K562 (cell line): Measurements from ENCODE around the gene PLXNA2. TPM values are rescaled to one million over a fixed set of nuclear protein-coding genes. Genes with fewer than 3 reads are reported as not detected.

Source experiments
- ATAC-seq: fragments of 200-7000 bp; cut with Tn5 transposase; 3 replicates; pipeline ENCODE4 v1.9.1; 2020; ENCODE audit warnings: moderate library complexity
- BruUV-seq: library from RNA; stranded (reverse); fragments of 400-500 nt; replicated peaks from 2 replicates; lab custom pipeline; 2021; lab: Mats Ljungman, UMichigan
- CTCF ChIA-PET: fragments of 300-600 bp; formaldehyde crosslinking; extraction: SDS; loops from one replicate; lab custom pipeline; 2021; ENCODE audit warnings: low intra/inter-chr PET ratio; lab: Yijun Ruan, JAX
- POLR2A ChIA-PET: fragments of 300-600, 350-650 bp; sonication (Branson Sonifier 250); formaldehyde crosslinking; extraction: SDS; loops from one replicate; lab custom pipeline; 2021; ENCODE audit warnings: antibody characterized with exemption, inconsistent platforms; lab: Yijun Ruan, JAX
- DNase-seq, 4 experiments: peaks; one replicate each; pipeline versions ENCODE4 v3.0.0 to v3.0.0-alpha.2; 2011 to 2018; ENCODE audit warnings: low spot score in 3 of 4, mixed read lengths in 3 of 4; ENCODE audit errors: extremely low read depth in 1 of 4
- FAIRE-seq: peaks from 2 replicates; lab custom pipeline; 2011; peaks lifted over from hg19 to GRCh38; lab: Jason Lieb, UNC
- H2AFZ ChIP-seq: 2 replicates; pipeline ENCODE4 v1.6.0; 2011; ENCODE audit warnings: low read depth, low read length, control low read depth, inconsistent platforms
- H3K27ac ChIP-seq: fragments of 200-600 bp; 3 replicates; pipeline ENCODE4 v1.8.0; 2011; ENCODE audit warnings: low read depth, mild to moderate bottlenecking, control low read depth, inconsistent platforms, low read length, moderate library complexity, mixed read lengths; ENCODE audit errors: extremely low read depth
- H3K27me3 ChIP-seq, 2 experiments: fragments of 300-600 bp in 1 of 2; 2 replicates in 1 of 2; 3 replicates in 1 of 2; pipeline versions ENCODE4 v1.6.0 to v1.8.0; 2011; ENCODE audit warnings: inconsistent platforms in 2 of 2, low read length in 2 of 2, mild to moderate bottlenecking in 1 of 2, mixed read lengths in 1 of 2, moderate library complexity in 1 of 2; ENCODE audit not compliant: control insufficient read depth in 2 of 2, insufficient read depth in 2 of 2
- H3K36me3 ChIP-seq: fragments of 300-600 bp; 3 replicates; pipeline ENCODE4 v1.8.0; 2011; ENCODE audit warnings: mild to moderate bottlenecking, low read length, inconsistent platforms; ENCODE audit not compliant: control insufficient read depth, insufficient read depth
- H3K4me1 ChIP-seq, 2 experiments: fragments of 200-600 bp in 1 of 2; replicated peaks in 1 of 2; 2 replicates in 1 of 2; 3 replicates in 1 of 2; pipeline versions ENCODE4 v1.5.1 to v1.8.0; 2011; ENCODE audit warnings: inconsistent platforms in 2 of 2, low read length in 2 of 2, mild to moderate bottlenecking in 1 of 2, mixed read lengths in 1 of 2, moderate library complexity in 1 of 2; ENCODE audit not compliant: control insufficient read depth in 2 of 2, insufficient read depth in 2 of 2
- H3K4me2 ChIP-seq: 2 replicates; pipeline ENCODE4 v1.6.1; 2011; ENCODE audit warnings: low read length, control low read depth, inconsistent platforms, mixed read lengths; ENCODE audit not compliant: insufficient read depth
- H3K4me3 ChIP-seq: fragments of 200-600 bp; sonication (generic), shearing (Covaris generic); 2 replicates; pipeline ENCODE4 v1.5.1; 2016; ENCODE audit warnings: control low read depth, inconsistent platforms
- H3K79me2 ChIP-seq: fragments of 200-600 bp; 3 replicates; pipeline ENCODE4 v1.8.0; 2011; ENCODE audit warnings: low read length, inconsistent platforms; ENCODE audit not compliant: control insufficient read depth, insufficient read depth
- H3K9ac ChIP-seq, 2 experiments: 2 replicates each; pipeline versions ENCODE4 v1.6.0 to v1.6.1; 2011; ENCODE audit warnings: low read depth in 2 of 2, low read length in 2 of 2, control low read depth in 1 of 2, inconsistent platforms in 1 of 2, mild to moderate bottlenecking in 1 of 2, mixed read lengths in 1 of 2; ENCODE audit not compliant: insufficient read depth in 1 of 2
- H3K9me1 ChIP-seq: one replicate; pipeline ENCODE4 v1.6.0; 2011; ENCODE audit warnings: inconsistent platforms, mild to moderate bottlenecking, low read length, moderate library complexity; ENCODE audit not compliant: control insufficient read depth, insufficient read depth
- H3K9me3 ChIP-seq: replicated peaks from 2 replicates; pipeline ENCODE4 v1.5.1; 2011; ENCODE audit warnings: low read depth, low read length, inconsistent platforms; ENCODE audit not compliant: control insufficient read depth, insufficient read depth
- H4K20me1 ChIP-seq: replicated peaks from 2 replicates; pipeline ENCODE4 v1.6.1; 2011; ENCODE audit warnings: low read length, inconsistent platforms, mixed read lengths; ENCODE audit not compliant: control insufficient read depth, insufficient read depth
- EZH2 ChIP-seq: IDR thresholded peaks from 2 replicates; pipeline ENCODE4 v1.6.1; 2012; ENCODE audit warnings: low read depth, mild to moderate bottlenecking, inconsistent platforms, low read length, borderline replicate concordance
- HIVEP1 ChIP-seq: fragments of 250-450 bp; sonication (Bioruptor Pico); IDR thresholded peaks from 2 replicates; pipeline ENCODE4 v1.4.0; 2020; ENCODE audit warnings: mild to moderate bottlenecking
- HOXB6 ChIP-seq: fragments of 250-450 bp; sonication (Bioruptor Pico); IDR thresholded peaks from 2 replicates; pipeline ENCODE4 v1.5.1; 2022; ENCODE audit warnings: mild to moderate bottlenecking, borderline replicate concordance
- IRF1 ChIP-seq: sonication (generic); formaldehyde crosslinking; IDR thresholded peaks from 2 replicates; pipeline ENCODE4 v1.8.0; 2022; ENCODE audit warnings: missing genetic modification reagents, mild to moderate bottlenecking, borderline replicate concordance
- JUND ChIP-seq, 2 experiments: IDR thresholded peaks; 2 replicates in 1 of 2; 3 replicates in 1 of 2; pipeline ENCODE4 v1.6.1; 2011; ENCODE audit warnings: borderline replicate concordance in 2 of 2, low read depth in 2 of 2, low read length in 2 of 2, improper control_type of control experiment in 1 of 2, missing biosample characterization in 1 of 2, missing genetic modification characterization in 1 of 2, missing genetic modification reagents in 1 of 2
- NFE2L1 ChIP-seq: fragments of 450-650 bp; IDR thresholded peaks from 2 replicates; pipeline ENCODE4 v1.6.1; 2016; ENCODE audit warnings: missing genetic modification characterization, low read depth, mild to moderate bottlenecking, missing compliant biosample characterization, moderate library complexity, borderline replicate concordance
- PHF21A ChIP-seq: fragments of 450-650 bp; IDR thresholded peaks from 2 replicates; pipeline ENCODE4 v1.6.1; 2017; ENCODE audit warnings: low read depth, borderline replicate concordance
- RBM14 ChIP-seq: fragments of 200-400 bp; formaldehyde crosslinking; IDR thresholded peaks from 2 replicates; pipeline ENCODE4 v1.6.1; 2018; ENCODE audit warnings: low read depth, mild to moderate bottlenecking, low read length, moderate library complexity, borderline replicate concordance; ENCODE audit not compliant: insufficient read depth
- SRSF7 ChIP-seq: fragments of 200-400 bp; formaldehyde crosslinking; optimal IDR thresholded peaks from 2 replicates; pipeline ENCODE3; 2017; ENCODE audit warnings: mild to moderate bottlenecking, low read depth, low read length
- ZNF764 ChIP-seq: fragments of 250-450 bp; sonication (Bioruptor Pico); IDR thresholded peaks from 2 replicates; pipeline ENCODE4 v1.4.0; 2020; ENCODE audit warnings: low read depth, mild to moderate bottlenecking, moderate library complexity
- WGBS: fragments of 100-300 bp; shearing (Covaris generic); methylation state at CpG from one replicate; pipeline ENCODE4 v1.1.6; 2016; ENCODE audit warnings: low coverage, mixed read lengths; ENCODE audit not compliant: insufficient coverage; ENCODE audit errors: missing lambda C conversion rate; 5-methylcytosine and 5-hydroxymethylcytosine counted together
- in situ Hi-C: fragments of 300-500 bp; cut with MboI; formaldehyde crosslinking; loops from 4 replicates; pipeline ENCODE4 v1.15.0; 2018; ENCODE audit warnings: inconsistent platforms, mixed read lengths
- intact Hi-C: fragments of 100-400 bp; cut with micrococcal nuclease; formaldehyde crosslinking; loops from 2 replicates; pipeline ENCODE4 v1.14.2; 2022
- polyA plus RNA-seq, 8 experiments: library from polyadenylated mRNA; depleted of rRNA in 4 of 8; stranded (reverse) in 5 of 8; unstranded in 3 of 8; fragments of >200 nt; fragmentation: Nextera tagmentation in 2 of 8; fragmentation: Illumina TruSeq in 1 of 8; extraction: Ambion mirVana in 2 of 8; extraction: Trizol in 1 of 8; gene quantifications; 2 replicates each; pipeline versions ENCODE4 v1.2.1 to v1.2.3, GENCODE V29; 2011 to 2014; ENCODE audit warnings: inconsistent platforms in 1 of 8, missing spikeins in 1 of 8
- total RNA-seq, 7 experiments: library from RNA; depleted of rRNA in 6 of 7; stranded (reverse); fragments of >200 nt in 6 of 7; fragmentation: Illumina TruSeq in 2 of 7; extraction: Trizol in 2 of 7; gene quantifications; 2 replicates each; pipeline versions ENCODE4 v1.2.1 to v1.2.3, GENCODE V29; 2011 to 2021; ENCODE audit warnings: low replicate concordance in 1 of 7

PLXNA2 gene
- total and polyA plus RNA-seq, 9 of the 15 experiments (the other 6 are each of a cell fraction or from before 2014, with no cell fraction given) = 0.01 to 1.3 (median 0.32) TPM

DNA sequence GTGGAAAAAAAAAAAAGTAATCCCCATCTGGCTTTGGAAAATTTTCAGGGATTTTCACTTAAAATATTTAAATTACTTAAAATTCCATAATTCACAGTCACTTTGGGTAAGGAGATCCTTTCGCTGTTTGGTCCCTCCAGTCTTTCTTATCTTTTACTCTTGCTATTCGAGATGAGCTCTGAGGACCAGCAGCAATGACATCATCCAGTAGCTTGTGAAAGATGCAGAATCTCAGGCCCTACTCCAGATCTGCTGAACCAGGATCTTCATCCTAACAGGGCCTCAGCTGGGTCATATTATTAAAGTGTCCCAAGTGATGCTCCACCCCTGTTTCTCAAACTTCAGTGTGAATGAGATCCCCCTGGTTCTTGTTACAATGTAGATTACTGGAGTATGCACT, 46.9 kb upstream of the PLXNA2 start:
- no TSS peak for BruUV-seq
- Histone ChIP-seq H3K4me1 (no peaks in the 10 kb centered on the region), H2AFZ (no peak overlapping the region), H3K9ac (no peak overlapping the region), H4K20me1 (no peaks in the 10 kb centered on the region), H3K4me3 (no peak overlapping the region), H3K79me2 (no peaks in the 10 kb centered on the region), H3K9me3 (no peaks in the 10 kb centered on the region), H3K36me3 (no peaks in the 10 kb centered on the region), H3K27me3 (peaks cover 0 to 4% of the 10 kb centered on the region in 2 experiments; a peak in 2 of 5 replicates), H3K9me1 (no peaks in the 10 kb centered on the region), H3K4me2 (no peak overlapping the region), H3K27ac (no peak overlapping the region)
- ChIA-PET CTCF (no interaction called here), POLR2A (no interaction called here)
- 5% methylated on average over 2 of the region's 2 CpGs for WGBS
- no peak for ATAC-seq
- FAIRE-seq = no peak
- in situ Hi-C loops = no loop called here
- intact Hi-C loops = no loop called here
- DNase-seq = no peak
- TF ChIP-seq RBM14 (no peak), JUND (IDR thresholded peaks at IDR 0.05; ENCODE audit: borderline replicate concordance, low read depth, low read length) (no peak), JUND (tag; IDR thresholded peaks at IDR 0.05; ENCODE audit: borderline replicate concordance, low read depth, low read length) (no peak), IRF1 (CRISPR knock-in tag) (no peak), ZNF764 (CRISPR knock-in tag) (no peak), EZH2 (no peak), PHF21A (no peak), HIVEP1 (CRISPR knock-in tag) (no peak), NFE2L1 (no peak), HOXB6 (no peak), SRSF7 (no peak)
